ENCODE measurements around the gene ERC2. TPM values are rescaled to one million over a fixed set of nuclear protein-coding genes. Genes with fewer than 3 reads are reported as not detected.

The ERC2 gene
- total RNA-seq, 1 donor from 2014 or later = 0.99 TPM

DNA sequence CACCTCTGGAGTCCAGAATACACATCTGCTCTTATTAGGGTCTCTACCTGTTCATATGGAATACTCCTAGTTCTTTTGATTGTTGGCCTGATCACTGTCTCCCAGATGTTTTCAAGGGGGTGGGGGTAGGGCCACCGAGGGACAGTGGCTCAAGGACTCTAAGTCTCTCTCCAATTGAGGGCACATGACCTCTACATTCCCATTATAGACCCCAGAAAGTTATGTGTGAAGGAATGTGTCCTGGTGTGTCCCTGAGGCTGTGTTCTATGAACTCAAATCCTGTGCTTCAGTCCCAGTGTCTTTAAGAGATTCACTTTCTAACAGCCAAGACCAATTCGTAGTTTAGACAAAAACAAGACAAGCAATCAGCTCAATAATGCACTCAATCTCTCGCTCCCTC is 357.4 kb downstream of the ERC2 start:
- no peaks in the 10 kb centered on the region for H3K36me3 ChIP-seq
- no peak overlapping the region for H3K27ac ChIP-seq (replicated peaks)
- H3K27me3 ChIP-seq (ENCODE audit: low read depth) = no peaks in the 10 kb centered on the region
- H3K9me3 ChIP-seq (replicated peaks) = peaks cover 24% of the 10 kb centered on the region
- DNase-seq = no peak
- H3K4me1 ChIP-seq = no peaks in the 10 kb centered on the region
- intact Hi-C loops (cut with micrococcal nuclease) = no loop called here
- TF ChIP-seq, protein P1, sequence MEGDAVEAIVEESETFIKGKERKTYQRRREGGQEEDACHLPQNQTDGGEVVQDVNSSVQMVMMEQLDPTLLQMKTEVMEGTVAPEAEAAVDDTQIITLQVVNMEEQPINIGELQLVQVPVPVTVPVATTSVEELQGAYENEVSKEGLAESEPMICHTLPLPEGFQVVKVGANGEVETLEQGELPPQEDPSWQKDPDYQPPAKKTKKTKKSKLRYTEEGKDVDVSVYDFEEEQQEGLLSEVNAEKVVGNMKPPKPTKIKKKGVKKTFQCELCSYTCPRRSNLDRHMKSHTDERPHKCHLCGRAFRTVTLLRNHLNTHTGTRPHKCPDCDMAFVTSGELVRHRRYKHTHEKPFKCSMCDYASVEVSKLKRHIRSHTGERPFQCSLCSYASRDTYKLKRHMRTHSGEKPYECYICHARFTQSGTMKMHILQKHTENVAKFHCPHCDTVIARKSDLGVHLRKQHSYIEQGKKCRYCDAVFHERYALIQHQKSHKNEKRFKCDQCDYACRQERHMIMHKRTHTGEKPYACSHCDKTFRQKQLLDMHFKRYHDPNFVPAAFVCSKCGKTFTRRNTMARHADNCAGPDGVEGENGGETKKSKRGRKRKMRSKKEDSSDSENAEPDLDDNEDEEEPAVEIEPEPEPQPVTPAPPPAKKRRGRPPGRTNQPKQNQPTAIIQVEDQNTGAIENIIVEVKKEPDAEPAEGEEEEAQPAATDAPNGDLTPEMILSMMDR (IDR thresholded peaks at IDR 0.05; ENCODE audit: borderline replicate concordance) = no peak
- H3K4me3 ChIP-seq = no peak overlapping the region

DNA sequence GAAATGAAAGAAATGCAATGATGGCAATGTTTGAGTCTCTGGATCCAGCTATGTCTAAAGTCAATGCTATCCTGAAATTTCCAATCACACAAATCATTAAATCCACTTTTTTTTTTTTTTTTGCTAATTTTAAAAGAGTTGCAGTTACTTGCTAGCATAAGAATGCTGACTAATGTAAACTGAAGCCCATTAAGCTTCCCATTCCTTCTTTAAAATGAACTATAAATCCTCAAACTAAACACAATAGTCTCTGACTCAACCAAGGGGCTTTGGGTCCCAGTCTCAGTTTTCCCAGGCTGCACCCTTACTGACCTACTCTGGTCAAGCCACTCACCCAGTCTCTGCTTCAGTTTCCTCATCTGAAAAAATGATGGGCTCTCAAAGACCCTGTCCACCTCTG is 361.1 kb downstream of the ERC2 start:
- Histone ChIP-seq H3K4me1 (no peaks in the 10 kb centered on the region), H3K27ac (replicated peaks) (no peak overlapping the region), H3K36me3 (no peaks in the 10 kb centered on the region), H3K4me3 (no peak overlapping the region), H3K27me3 (ENCODE audit: low read depth) (peaks cover 9% of the 10 kb centered on the region), H3K9me3 (replicated peaks) (peaks cover 3% of the 10 kb centered on the region)
- intact Hi-C loops (cut with micrococcal nuclease) = no loop called here
- no peak for DNase-seq
- TF ChIP-seq, protein P1 (IDR thresholded peaks at IDR 0.05; ENCODE audit: borderline replicate concordance) = no peak

DNA sequence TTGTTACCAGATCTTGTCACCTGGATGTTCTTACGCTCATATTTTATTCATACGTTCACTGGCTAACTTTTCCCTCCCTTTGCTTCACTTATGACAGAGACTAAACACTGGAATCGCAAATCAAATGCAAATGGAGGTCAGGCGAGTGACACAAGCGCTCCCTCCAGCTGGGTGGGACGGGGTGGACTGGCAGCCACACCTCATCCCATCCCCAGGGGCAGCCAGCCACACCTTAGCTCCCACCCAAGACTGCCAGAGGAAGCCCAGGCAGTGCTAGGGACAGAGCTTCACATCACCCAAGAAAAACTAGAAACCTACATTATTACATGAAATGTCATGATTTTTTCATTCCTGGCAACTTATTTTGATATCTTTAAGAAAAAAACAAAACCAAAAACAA is 366.2 kb downstream of the ERC2 start:
- Histone ChIP-seq H3K4me1 (no peaks in the 10 kb centered on the region), H3K4me3 (no peak overlapping the region), H3K27ac (replicated peaks) (no peak overlapping the region), H3K9me3 (replicated peaks) (no peaks in the 10 kb centered on the region), H3K27me3 (ENCODE audit: low read depth) (peaks cover 17% of the 10 kb centered on the region), H3K36me3 (no peaks in the 10 kb centered on the region)
- no peak for DNase-seq
- intact Hi-C loops (cut with micrococcal nuclease) = no loop called here
- TF ChIP-seq, protein P1 (IDR thresholded peaks at IDR 0.05; ENCODE audit: borderline replicate concordance) = no peak

DNA sequence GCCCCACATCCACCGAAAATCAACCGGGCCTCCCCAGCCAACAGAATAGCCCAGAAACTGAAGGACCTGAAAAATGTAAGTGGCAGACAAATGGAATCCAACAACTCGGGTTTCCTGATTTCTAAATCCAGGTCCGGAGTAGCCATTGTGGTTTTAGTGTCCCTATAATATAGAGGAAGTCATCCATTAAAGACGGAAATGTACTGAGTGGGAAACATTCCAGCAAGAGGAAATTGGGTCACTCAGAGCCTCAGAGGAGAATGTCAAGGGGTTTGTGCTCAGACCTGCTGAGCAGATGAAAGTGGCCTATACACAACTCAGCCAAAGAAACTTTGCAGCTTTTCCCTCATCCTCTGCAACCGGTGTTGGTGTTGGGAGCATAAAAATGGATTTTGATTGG is 366.7 kb downstream of the ERC2 start:
- no peak for DNase-seq
- no peak overlapping the region for H3K27ac ChIP-seq (replicated peaks)
- intact Hi-C loops (cut with micrococcal nuclease) = no loop called here

DNA sequence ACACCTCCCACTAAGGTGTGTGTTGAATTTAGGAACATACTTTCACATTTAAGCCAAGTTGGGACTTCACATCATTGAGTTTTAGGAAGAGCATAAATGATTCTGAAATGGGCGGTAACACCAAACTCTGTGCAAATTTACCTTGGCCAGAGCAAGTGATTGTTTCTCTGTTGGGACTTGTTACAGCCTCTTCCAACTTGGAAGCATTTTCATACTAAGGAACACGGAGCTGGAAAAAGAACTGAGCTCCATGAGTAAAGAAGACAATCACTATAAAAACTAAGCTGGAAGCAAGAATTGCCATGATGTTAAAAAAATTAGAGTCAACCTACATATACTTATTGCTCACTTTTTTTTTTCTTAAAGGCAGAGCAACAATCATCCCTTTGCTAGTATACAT is 371.3 kb downstream of the ERC2 start:
- no peaks in the 10 kb centered on the region for H3K9me3 ChIP-seq (replicated peaks)
- no peaks in the 10 kb centered on the region for H3K4me1 ChIP-seq
- H3K27me3 ChIP-seq (ENCODE audit: low read depth) = peaks cover 8% of the 10 kb centered on the region
- intact Hi-C loops (cut with micrococcal nuclease) = no loop called here
- TF ChIP-seq, protein P1 (IDR thresholded peaks at IDR 0.05; ENCODE audit: borderline replicate concordance) = no peak
- no peak overlapping the region for H3K4me3 ChIP-seq
- no peaks in the 10 kb centered on the region for H3K36me3 ChIP-seq
- H3K27ac ChIP-seq (replicated peaks) = no peak overlapping the region
- DNase-seq = no peak

More for the DNA sequence above, 366.7 kb downstream of the ERC2 start:
- no peak overlapping the region for H3K4me3 ChIP-seq
- TF ChIP-seq, protein P1 (IDR thresholded peaks at IDR 0.05; ENCODE audit: borderline replicate concordance) = no peak
- H3K36me3 ChIP-seq = no peaks in the 10 kb centered on the region
- no peaks in the 10 kb centered on the region for H3K9me3 ChIP-seq (replicated peaks)
- H3K4me1 ChIP-seq = no peaks in the 10 kb centered on the region
- peaks cover 17% of the 10 kb centered on the region for H3K27me3 ChIP-seq (ENCODE audit: low read depth)

DNA sequence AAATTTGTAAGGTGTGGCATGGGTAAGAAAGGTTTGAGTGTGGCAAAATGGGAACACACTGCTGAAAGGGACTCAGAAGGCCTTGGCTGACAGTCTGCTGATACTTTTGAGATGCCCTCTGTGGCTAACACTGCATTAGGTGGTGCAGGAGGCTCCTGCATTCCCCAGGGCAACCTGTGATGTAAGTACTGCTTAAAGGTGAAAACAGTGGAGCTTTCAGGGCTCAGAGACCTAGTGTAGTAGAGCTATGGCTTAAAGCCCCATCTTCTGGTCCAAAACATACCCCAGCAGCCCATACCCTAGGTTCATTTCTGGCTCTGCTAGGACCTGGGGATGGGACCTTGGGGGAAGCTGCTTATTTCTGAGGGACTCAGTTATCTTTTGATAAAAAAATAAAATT is 374.1 kb downstream of the ERC2 start:
- H3K4me1 ChIP-seq = no peaks in the 10 kb centered on the region
- H3K36me3 ChIP-seq = no peaks in the 10 kb centered on the region
- H3K9me3 ChIP-seq (replicated peaks) = no peaks in the 10 kb centered on the region
- no peak overlapping the region for H3K4me3 ChIP-seq
- H3K27me3 ChIP-seq (ENCODE audit: low read depth) = no peaks in the 10 kb centered on the region
- no peak for DNase-seq
- intact Hi-C loops (cut with micrococcal nuclease) = no loop called here
- TF ChIP-seq, protein P1 (IDR thresholded peaks at IDR 0.05; ENCODE audit: borderline replicate concordance) = no peak
- no peak overlapping the region for H3K27ac ChIP-seq (replicated peaks)
